ENCODE results near the gene SKA1.

SKA1 gene, protein sequence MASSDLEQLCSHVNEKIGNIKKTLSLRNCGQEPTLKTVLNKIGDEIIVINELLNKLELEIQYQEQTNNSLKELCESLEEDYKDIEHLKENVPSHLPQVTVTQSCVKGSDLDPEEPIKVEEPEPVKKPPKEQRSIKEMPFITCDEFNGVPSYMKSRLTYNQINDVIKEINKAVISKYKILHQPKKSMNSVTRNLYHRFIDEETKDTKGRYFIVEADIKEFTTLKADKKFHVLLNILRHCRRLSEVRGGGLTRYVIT

DNA sequence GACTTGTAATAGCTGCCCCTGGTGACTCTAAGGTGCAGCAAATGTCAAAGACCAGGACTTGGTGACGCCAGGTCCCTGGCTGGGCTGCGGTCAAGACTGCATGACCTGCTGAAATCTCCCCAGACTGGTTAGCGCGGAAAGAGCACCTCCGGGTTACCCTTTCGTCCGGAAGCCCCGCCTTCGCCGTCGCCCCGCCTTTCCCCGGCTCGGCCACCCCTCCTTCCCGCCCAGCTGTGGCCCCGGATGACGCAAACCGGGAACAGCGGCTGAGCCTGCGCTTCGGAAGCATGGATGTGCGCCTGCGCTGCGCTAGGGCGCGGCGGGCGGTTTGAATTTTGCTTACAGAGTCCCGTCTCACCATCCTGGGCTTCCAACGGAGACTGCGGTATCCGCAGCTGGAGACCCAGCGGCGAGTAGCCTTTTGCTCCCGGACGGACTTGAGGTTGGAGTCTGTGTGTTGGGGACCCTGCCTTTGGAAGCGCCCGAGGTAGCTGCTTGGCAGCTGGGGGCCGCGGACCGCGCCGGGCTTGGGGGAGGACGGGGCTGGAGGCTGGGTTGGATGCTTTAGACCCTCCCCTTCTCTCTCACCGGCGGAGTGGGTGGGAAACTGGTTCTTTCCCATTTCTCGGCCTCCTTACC, at the start of gene SKA1:
TSS of gene SKA1 (plus strand) at position 294 of the 639 bp plus-strand sequence. CDS start 785 bp downstream, outside the sequence.
- peak; percentile 99 for DNase-seq (ENCODE audit: low spot score)

DNA sequence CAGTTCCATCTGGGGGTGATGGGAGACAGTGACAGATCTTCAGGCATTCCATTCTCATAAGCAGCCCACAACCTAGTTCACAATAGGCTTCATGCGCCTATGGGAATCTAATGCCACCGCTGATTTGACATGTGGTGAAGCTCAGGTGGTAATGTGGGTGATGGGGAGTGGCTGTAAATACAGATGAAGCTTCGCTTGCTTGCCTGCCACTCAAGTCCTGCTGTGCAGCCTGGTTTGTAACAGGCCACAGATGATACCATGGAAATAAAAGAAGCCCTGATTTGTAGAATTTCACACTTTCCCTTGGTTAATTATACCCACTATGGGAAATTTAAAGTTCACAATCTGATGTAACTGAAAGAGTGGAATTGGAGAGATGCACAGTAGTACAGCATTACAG, 46.9 kb upstream of the SKA1 start:
- DNase-seq (ENCODE audit: low spot score): no peak

DNA sequence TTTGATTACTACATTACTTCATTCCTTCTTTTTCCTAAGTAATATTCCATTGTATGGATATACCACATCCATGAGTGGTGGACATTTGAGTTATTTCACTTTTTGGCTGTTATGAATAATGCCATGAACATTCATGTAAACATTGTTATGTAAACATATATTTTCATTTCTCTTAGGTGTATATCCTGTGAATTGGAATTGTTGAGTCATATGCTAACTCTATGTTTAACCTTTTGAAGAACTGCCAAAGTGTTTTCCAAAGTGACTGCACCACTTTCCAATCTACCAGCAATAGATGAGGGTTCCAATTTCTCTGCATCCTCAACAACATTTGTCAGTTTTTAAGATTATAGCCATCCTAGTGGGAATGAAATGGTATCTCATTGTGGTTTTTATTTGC, 44.7 kb upstream of the SKA1 start:
- no peak for DNase-seq (ENCODE audit: low spot score)

DNA sequence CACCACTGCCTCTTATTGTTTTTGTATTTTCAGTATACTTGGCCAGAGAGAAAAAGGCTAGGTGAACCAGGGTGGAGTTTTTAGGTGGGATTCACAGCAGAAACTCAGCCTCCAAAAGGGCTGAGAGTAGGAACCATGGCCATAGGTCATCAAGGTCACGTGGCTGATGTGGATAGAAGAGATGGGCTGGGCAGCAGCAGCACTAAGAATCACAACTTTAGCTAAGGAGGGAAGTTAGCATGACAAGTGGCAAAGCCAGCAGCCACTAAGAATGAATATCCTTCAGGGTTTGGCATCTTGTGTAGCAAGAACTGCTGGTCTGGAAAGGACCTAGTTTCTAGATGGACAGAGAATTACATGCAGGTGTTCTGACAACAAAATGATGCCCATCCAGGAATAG, 43.2 kb upstream of the SKA1 start:
- no peak for DNase-seq (ENCODE audit: low spot score)

DNA sequence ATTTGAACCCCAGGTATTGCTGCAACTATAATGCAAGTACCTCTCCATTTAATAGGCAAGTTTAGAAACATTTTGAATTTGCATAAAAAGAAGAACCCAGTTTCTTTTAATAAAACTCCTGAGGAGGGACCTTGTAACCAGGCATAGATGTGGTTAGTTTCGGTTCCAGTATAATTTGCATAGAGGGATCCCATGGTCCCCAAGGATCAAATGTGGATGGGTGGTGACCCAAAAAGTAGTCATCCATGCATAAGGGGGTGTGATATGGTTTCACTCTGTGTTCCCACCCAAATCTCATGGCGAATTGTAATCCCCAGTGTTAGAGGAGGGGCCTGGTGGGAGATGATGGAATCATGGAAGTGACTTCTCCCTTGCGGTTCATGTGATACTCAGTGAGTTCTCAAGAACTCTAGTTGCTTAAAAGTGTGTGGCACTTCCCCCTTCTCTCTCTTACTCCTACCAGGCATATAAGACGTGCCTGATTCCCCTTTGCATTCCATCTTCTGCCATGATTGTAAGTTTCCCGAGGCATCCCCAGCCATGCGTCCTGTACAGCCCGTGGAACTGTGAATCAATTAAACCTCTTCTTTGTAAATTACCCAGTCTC, 40.2 kb upstream of the SKA1 start:
- DNase-seq (ENCODE audit: low spot score): no peak

DNA sequence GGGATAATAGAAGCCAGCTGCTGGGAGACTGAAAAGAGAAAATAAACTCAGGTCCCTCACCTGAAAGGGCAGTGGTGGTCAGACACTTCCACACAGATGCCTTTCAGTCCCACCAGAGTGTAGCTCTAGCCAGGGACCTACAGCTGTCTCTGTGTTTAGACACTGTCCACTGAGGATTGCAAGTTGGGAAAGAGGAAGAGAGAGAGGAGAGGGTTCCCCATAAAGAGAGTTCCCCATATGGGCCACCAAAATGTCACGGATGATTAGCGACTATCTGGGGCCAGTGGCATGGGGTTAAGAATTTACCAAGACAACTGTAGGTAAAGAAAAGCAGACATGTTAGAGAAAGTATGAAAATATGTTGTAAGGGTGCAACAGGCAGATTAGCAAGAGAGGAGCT, 36.7 kb upstream of the SKA1 start:
- no peak for DNase-seq (ENCODE audit: low spot score)

DNA sequence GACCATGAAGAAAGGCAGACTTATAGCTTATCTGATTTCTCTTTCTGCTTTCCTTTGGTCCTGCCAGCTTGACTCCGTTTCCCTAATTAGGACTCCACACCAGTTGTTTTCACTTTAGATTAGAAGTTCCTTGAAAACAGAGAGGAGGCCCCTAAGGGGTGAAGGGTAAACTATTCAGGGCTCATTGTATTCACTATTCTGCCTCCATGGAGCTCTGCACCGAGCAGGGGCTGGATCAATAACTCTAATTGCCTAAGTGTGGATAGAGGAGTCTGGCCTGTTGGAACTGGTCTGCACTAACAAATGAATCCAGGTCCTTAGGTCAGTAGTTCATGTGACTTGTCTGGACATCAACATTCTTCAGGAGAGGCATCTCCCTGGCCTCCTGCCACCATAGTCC, 36.1 kb upstream of the SKA1 start:
- no peak for DNase-seq (ENCODE audit: low spot score)

DNA sequence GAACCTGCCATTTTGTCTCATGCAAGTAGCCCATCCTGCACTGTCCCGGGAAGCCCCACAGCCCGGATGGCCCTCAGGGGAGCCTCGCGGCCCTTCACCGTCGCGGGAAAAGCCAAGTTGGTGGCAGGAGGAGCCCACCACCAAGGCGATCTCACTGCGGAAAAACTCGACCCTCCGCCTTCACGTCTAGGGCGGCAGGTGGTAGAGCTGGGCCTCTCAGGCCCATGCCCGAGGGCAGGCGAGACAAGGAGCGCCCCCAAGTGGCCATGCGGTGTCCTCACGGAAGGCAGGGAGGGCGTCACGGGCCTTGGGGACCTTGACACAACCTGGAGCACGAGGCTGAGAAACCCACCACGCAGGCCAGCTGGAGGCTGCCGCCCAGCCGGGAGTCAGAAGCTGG, 34.8 kb upstream of the SKA1 start:
- DNase-seq (ENCODE audit: low spot score): peak; percentile 53

DNA sequence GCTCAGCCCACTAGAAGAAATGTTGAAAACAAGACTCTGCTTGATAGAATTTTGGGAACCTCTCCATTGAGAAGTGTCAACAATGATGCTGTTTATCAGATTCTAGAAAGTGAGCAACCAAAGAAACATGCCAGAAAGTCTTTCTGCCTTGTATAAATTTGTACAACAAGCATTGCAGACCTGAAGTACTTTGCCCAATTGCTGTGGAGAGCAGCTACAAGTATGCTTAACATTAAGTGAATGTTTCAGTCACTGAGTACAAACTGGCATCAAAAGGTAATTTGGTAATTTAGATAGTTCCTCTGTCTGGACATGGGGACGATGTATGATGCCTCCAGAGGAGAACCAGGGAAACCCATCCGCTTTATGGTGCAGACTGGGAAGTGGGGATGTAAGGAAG, 33.4 kb upstream of the SKA1 start:
- no peak for DNase-seq (ENCODE audit: low spot score)

DNA sequence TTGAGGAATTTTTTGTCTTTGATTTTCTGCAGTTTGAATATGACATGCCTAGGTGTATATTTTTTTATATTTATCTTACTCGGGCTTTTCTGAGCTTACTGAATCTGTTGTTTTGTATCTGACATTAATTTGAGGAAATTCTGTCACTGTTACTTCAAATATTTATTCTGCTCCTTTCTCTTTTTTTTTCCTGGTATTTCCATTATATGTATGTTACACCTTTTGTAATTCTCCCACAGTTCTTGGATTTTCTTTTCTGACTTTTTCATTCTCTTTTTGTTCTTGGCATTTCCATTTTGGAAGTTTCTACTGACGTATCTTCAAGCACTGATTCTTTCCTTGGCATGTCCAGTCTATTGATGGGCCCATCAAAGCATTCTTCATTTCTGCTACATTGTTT, 24.1 kb upstream of the SKA1 start:
- DNase-seq (ENCODE audit: low spot score): no peak

DNA sequence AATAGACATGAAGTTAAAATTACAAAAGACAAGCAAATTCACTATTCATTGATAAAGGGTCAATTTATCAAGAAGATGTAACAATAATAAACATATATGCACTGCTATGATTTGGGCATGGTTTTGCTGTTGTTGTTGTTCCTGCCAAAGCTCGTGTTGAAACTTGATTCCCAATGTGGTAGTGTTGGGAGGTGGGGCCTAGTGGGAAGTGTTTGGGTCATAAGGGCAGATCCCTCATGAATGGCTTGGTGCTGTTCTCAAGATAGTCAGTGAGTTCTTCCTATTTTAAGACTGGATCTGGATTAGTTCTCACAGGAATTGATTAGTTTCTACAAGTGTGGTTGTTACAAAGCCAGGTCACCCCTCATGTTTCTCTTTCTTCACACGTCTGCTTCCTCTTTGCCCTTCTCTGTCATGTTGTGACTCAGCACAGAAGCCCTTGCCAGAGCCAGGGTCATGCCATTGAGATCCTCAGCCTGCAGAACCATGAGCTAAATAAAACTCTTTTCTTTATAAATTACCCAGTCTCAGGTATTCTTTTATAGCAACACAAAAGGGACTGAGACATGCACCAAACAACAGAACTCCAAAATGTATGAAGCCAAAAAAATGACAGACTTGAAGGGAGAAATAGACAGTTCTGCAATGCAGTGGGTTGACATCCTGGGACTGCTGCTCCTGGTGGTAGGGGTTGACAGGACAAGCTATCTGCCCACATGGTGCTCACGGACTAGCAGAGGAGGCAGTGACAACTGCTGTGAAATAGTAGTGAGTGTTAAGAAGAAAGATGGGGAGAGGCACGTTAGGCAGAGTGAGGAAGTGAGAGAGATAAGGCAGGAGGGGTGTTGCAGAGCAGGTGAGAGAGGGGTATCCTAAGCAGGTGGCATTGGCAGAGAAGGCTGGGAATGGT, 18.6 kb upstream of the SKA1 start:
- no peak for DNase-seq (ENCODE audit: low spot score)

DNA sequence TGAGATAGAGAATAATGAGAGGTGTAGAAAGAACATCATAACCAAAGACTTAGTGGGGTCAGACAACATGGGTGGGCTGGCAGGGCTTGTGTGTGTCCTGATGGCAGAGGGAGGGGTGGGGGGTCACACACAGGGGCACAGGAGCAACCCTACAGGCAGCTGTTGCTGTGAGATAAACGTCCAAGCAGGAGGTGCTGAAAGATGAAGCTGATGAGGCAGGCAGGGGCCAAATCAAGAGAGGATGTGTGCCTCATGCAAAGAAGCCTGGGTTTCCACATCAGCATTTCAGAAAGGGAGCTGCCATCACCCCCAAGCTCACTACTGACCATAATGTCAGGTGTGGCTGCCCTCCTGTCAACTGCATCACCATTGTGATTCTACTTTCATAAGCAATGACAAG, 16.0 kb upstream of the SKA1 start:
- no peak for DNase-seq (ENCODE audit: low spot score)

DNA sequence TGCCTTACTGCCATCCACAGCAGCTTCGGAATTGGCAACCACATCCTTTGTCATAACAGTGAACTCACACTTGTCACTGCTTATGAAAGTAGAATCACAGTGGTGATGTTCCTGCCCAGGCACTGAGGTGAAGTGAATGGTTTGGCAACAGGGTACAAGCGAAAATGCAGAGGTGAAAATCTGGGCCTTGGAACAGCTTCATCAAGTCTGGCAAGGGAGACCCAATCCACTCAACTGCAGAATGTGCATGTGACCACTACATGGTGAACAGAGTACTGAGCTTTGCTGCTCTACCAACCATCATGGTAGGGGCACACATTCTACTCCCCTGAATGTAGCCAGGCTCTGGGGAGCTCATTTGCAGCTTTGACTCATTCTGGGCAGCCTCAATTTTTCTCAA, 15.0 kb upstream of the SKA1 start:
- no peak for DNase-seq (ENCODE audit: low spot score)

DNA sequence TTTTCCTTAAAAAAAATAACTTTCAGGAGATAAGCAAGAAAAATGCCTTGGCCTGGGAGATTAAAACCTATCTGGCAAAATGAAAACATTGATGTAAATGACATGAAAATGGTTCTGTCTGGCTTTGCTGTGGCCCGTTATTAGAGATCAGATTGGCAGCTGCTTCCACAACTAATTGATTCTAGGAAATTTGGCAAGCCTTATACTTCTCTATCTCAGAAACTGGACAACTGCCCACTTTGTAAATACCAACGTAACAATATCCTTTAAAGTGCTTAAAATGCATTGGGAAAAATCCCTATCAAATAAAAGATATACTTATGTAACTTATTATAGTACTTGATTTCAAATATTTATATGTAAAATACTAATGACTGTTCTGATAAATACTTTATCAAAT, 14.2 kb upstream of the SKA1 start:
- no peak for DNase-seq (ENCODE audit: low spot score)

DNA sequence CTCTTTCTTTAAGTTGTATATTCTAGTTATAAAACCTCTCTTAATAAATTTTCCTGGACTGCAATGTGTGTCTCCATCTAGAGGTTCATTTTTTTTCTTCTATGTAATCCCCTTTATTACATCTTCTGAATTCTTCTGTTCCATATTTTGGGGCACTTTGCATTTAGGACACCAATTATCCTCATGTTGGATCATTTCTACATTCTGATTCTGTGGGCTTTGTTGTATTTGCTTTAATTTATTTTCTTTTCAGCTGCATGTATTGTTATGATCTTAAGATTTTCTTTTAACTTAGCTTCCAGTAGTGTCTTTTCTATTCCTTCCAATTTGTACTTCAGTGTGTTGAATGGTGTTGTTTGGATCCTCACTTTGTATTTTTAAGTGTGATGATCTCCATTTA, 5.2 kb upstream of the SKA1 start:
- DNase-seq (ENCODE audit: low spot score): no peak

DNA sequence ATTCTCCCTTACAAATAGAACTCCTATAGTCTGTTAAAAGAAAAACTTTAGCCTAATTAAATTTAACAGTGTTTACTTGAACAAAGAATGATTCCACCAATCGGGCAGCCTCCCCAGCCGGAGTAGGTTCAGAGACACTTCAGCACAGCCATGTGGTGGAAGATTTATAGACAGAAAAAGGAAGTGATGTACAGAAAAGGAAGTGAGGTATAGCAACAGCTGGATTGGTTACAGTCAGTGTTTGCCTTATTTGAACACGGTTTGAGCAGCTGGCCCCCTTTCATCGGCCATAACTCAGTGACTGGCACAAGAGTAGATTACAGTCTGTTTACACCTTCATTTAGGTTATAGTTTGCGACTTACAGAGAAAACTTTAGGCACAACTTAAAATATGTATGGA, 2.1 kb upstream of the SKA1 start:
- no peak for DNase-seq (ENCODE audit: low spot score)

DNA sequence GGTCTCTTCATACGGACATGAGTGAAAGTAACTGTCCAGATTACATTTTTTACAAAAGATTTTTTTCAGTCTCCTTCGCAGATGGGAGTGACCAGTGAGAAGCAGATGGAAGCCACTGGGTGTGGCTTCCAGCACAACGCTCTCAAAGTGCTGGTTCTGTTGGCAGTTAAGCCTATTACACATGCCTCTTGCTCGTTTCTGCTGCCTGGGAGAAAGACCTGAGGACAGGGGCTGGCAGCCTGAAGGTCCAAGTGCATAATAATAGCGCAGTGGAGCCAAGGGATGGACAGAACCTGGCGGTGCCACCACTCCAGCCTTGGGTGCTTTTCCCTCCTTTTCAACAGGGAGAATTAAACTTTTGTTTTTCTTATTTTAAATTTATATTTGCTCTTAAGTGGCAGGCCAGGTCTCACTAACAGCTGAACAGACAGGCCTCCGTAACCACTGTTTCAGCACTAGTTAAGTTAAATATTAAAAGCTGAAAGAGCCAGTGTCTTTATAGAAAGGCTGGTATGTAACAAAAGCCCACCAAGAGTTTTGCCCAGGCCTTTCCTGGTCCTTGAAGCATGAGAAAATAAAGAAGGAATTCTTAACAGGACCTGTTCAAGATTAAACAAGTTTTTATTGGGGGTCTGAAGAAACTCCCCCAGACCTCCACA, 1.2 kb upstream of the SKA1 start:
- DNase-seq (ENCODE audit: low spot score): no peak

DNA sequence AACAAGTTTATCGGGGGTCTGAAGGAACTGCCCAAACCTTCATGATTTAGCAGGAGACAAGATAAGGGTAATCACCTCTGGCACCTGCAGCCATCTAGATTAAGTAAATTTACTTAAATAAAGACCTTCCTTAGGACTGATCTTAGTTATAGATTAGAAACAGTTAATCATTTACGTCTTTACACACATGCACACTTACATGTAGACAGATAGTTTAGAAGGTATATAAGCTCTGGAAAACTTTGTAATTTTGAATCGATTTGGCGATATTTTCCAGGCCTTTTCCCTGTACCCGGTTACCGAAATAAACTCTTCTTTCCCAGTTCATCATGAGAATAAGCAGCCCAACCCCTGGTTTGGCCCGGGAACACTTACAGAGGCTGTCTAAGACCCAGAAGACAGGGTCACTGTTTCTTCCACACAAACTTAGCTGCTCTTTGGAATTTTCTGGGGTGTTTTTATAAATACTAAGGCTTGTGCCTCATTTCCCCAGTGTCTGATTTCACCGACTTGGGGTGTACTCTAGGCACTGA, 560 bp upstream of the SKA1 start:
- no peak for DNase-seq (ENCODE audit: low spot score)

DNA sequence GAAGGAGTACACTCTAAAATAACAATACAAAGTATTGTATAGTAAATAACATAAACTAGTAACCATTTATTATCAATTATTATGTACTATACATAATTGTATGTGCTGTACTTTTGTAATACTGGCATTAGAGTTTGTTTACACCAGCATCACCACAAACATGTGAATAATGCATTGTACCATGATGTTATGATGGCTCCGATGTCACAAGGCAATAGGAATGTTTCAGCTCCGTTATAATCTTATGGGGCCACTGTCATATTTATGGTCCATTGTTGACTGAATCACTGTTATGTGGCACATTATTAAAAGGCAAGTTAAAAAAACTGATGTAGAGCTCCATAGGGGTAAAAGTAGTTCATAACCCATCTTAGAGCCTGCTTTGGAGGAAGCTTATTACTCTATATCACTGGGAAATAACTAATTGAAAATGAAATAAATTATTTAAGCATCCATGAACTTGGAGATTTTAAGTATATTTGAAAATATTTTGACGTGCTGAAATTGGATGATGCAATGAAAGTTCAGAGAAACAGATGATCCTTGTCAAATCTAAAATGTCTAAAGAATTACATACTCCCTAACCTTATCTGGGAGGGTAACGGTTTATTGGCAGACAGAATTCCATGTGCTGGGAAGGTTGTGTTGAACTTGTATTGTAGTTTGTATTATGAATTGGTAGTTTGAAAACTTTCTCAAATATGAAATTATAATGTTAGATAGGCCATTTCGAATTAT, 2.4 kb downstream of the SKA1 start:
- no peak for DNase-seq (ENCODE audit: low spot score)

DNA sequence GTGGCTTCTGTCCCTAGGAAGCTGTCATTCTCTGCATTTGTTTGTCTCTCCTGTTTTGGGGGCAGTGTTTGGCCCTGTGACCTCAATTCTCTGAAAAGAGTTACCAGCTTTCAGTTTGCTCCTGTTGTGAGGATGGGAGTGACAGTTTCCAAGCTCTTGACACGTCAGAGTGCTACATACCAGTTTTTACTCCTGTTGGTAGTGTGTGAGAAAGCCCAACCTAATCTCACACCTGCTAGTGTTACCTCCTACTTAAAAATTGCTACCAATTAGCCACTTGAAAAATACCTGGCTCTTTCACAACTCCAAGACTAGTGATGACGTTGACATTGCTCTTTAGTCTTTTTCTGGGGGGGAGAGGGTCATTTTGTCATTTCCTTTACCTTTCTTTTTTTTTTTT, 14.1 kb downstream of the SKA1 start:
- DNase-seq (ENCODE audit: low spot score): no peak

DNA sequence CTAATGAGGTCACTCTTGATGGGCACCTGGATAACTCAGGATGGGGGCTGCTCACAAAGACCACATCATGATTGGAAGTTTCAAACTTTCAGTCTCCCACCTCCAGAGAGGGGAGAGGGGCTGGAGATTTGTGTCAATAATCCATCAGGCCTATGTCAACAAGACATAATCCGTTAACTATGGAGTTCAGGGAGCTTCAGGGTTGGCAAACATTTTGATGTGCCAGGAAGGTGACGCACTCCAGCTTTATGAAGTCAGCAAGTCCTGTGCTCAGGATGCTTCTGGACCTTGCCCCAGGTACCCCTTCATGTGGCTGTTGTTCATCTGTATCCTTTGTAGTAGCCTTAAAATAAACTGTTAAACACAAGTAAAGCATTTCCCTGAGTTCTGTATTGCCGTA, 19.0 kb downstream of the SKA1 start:
- no peak for DNase-seq (ENCODE audit: low spot score)
